Measurements from ENCODE around the gene BABAM2. TPM values are rescaled to one million over a fixed set of nuclear protein-coding genes. Genes with fewer than 3 reads are reported as not detected.
"Not testable (repeated sequence)": the region's sequence is repeated elsewhere in the genome, so short reads cannot be mapped to it uniquely, and the experiment has no call there.

The BABAM2 gene
- polyA plus RNA-seq, 3 donors, result 55.5 to 58.9 (median 57.2) TPM

GRCh38 chr2:28319118-28320008 is 428.8 kb downstream of the BABAM2 start:
- no peak for DNase-seq (ENCODE audit: low read depth in 3 of 3, low spot score in 2 of 3)

GRCh38 chr2:28320009-28320365 is 429.5 kb downstream of the BABAM2 start:
- DNase-seq (ENCODE audit: low read depth in 3 of 3, low spot score in 2 of 3), result no peak

GRCh38 chr2:28320371-28320770 is 429.8 kb downstream of the BABAM2 start:
- DNase-seq (ENCODE audit: low read depth in 3 of 3, low spot score in 2 of 3), result no peak

GRCh38 chr2:28321426-28321825 is 430.9 kb downstream of the BABAM2 start:
- no peak for DNase-seq (ENCODE audit: low read depth in 3 of 3, low spot score in 2 of 3)

- no peak for DNase-seq (ENCODE audit: low read depth in 3 of 3, low spot score in 2 of 3)
Measured at GRCh38 chr2:28322051-28322450, 431.5 kb downstream of the BABAM2 start.

GRCh38 chr2:28322456-28322855 is 431.9 kb downstream of the BABAM2 start:
- DNase-seq (ENCODE audit: low read depth in 3 of 3, low spot score in 2 of 3), result no peak

GRCh38 chr2:28322981-28323396 is 432.5 kb downstream of the BABAM2 start:
- DNase-seq (ENCODE audit: low read depth in 3 of 3, low spot score in 2 of 3), result no peak

GRCh38 chr2:28325173-28325566 is 434.6 kb downstream of the BABAM2 start:
- no peak for DNase-seq (ENCODE audit: low read depth in 3 of 3, low spot score in 2 of 3)

GRCh38 chr2:28325567-28326468 is 435.3 kb downstream of the BABAM2 start:
- no peak for DNase-seq (ENCODE audit: low read depth in 3 of 3, low spot score in 2 of 3)

GRCh38 chr2:28326469-28326805 is 435.9 kb downstream of the BABAM2 start:
- DNase-seq (ENCODE audit: low read depth in 3 of 3, low spot score in 2 of 3), result no peak

- no peak for DNase-seq (ENCODE audit: low read depth in 3 of 3, low spot score in 2 of 3)
Measured at GRCh38 chr2:28326881-28327505, 436.5 kb downstream of the BABAM2 start.

GRCh38 chr2:28327581-28327955 is 437.0 kb downstream of the BABAM2 start:
- no peak for DNase-seq (ENCODE audit: low read depth in 3 of 3, low spot score in 2 of 3)

GRCh38 chr2:28327956-28328922 is 437.7 kb downstream of the BABAM2 start:
- DNase-seq (ENCODE audit: low read depth in 3 of 3, low spot score in 2 of 3), result no peak

- no peak for DNase-seq (ENCODE audit: low read depth in 3 of 3, low spot score in 2 of 3)
Measured at GRCh38 chr2:28329184-28329583, 438.7 kb downstream of the BABAM2 start.

GRCh38 chr2:28330722-28331121 is 440.2 kb downstream of the BABAM2 start:
- not testable (repeated sequence) for DNase-seq (ENCODE audit: low read depth in 3 of 3, low spot score in 2 of 3)

- not testable (repeated sequence) for DNase-seq (ENCODE audit: low read depth in 3 of 3, low spot score in 2 of 3)
Measured at GRCh38 chr2:28331797-28332196, 441.3 kb downstream of the BABAM2 start.

- DNase-seq (ENCODE audit: low read depth in 3 of 3, low spot score in 2 of 3), result no peak
Measured at GRCh38 chr2:28332696-28333095, 442.2 kb downstream of the BABAM2 start.

- no peak for DNase-seq (ENCODE audit: low read depth in 3 of 3, low spot score in 2 of 3)
Measured at GRCh38 chr2:28333606-28334526, 443.3 kb downstream of the BABAM2 start.

- DNase-seq (ENCODE audit: low read depth in 3 of 3, low spot score in 2 of 3), result no peak
Measured at GRCh38 chr2:28334527-28334894, 444.0 kb downstream of the BABAM2 start.
